ACHN (cell line): ENCODE results near the gene CCDC43.
"Not testable (repeated sequence)": the region's sequence is repeated elsewhere in the genome, so short reads cannot be mapped to it uniquely, and the experiment has no call there.

Source experiments
- DNase-seq: peaks from one replicate; pipeline ENCODE4 v3.0.0-alpha.2; 2015
- in situ Hi-C: cut with HindIII; loops from 2 replicates; pipeline ENCODE4 v1.10.0; 2017; ENCODE audit warnings: low sequenced_read_pairs, low pct_ligation_motif_present, low pct_unique_long_range_greater_than_20kb

CCDC43 gene

GRCh38 chr17:44634401-44634800, 55.2 kb downstream of the CCDC43 start:
- not testable (repeated sequence) for DNase-seq
- in situ Hi-C loops, result loop anchor here (25.0 kb wide), 1 partner anchor 97 kb away; no protein-coding TSS in a partner anchor

- in situ Hi-C loops, result loop anchor here (25.0 kb wide), 1 partner anchor 97 kb away; no protein-coding TSS in a partner anchor
- no peak for DNase-seq
Observed at GRCh38 chr17:44633998-44634397, 55.6 kb downstream of the CCDC43 start.

- in situ Hi-C loops, result loop anchor here (25.0 kb wide), 1 partner anchor 93 kb away; no protein-coding TSS in a partner anchor
- DNase-seq, result no peak
Observed at GRCh38 chr17:44630703-44631102, 58.9 kb downstream of the CCDC43 start.

GRCh38 chr17:44629314-44629713, 60.3 kb downstream of the CCDC43 start:
- DNase-seq, result no peak
- in situ Hi-C loops, result loop anchor here (25.0 kb wide), 1 partner anchor 92 kb away; no protein-coding TSS in a partner anchor

GRCh38 chr17:44628243-44629188, 61.1 kb downstream of the CCDC43 start:
- in situ Hi-C loops, result loop anchor here (25.0 kb wide), 1 partner anchor 91 kb away; no protein-coding TSS in a partner anchor
- DNase-seq, result no peak

- no peak for DNase-seq
- in situ Hi-C loops, result loop anchor here (25.0 kb wide), 1 partner anchor 90 kb away; no protein-coding TSS in a partner anchor
Observed at GRCh38 chr17:44627513-44628242, 61.9 kb downstream of the CCDC43 start.
